ENCODE data around the gene ZNF628. TPM values are rescaled to one million over a fixed set of nuclear protein-coding genes. Genes with fewer than 3 reads are reported as not detected.

ZNF628 gene
- total RNA-seq, 3 donors from 2014 or later = 6.8 to 11.1 (median 7.9) TPM

GRCh38 chr19:55461259-55461973, 15.0 kb upstream of the ZNF628 start, which contains the start of gene ISOC2:
Gene ISOC2, minus strand, starts transcription at chr19:55461642. Its CDS starts 5,156 bp downstream, at chr19:55456486.
- peaks cover 10% of the 10 kb centered on the region for H3K4me1 ChIP-seq (ENCODE audit: low read depth)
- H3K9me3 ChIP-seq = no peaks in the 10 kb centered on the region
- peaks cover 4% of the 10 kb centered on the region for H3K36me3 ChIP-seq (ENCODE audit: low read depth)
- DNase-seq (peak; percentile 100), ATAC-seq (peak; percentile 97)
- intact Hi-C loops (cut with DNase I, micrococcal nuclease) = no loop called here
- TF ChIP-seq CTCF (IDR thresholded peaks at IDR 0.05) = peak; percentile 36
- H3K4me3 ChIP-seq = peak within 1 kb of the TSS; percentile 68

GRCh38 chr19:55461974-55462626, 14.3 kb upstream of the ZNF628 start:
- Histone ChIP-seq H3K36me3 (ENCODE audit: low read depth) (peaks cover 4% of the 10 kb centered on the region), H3K9me3 (no peaks in the 10 kb centered on the region), H3K4me1 (ENCODE audit: low read depth) (peaks cover 10% of the 10 kb centered on the region), H3K4me3 (peak overlapping the region; percentile 25)
- intact Hi-C loops (cut with DNase I, micrococcal nuclease) = no loop called here
- no peak for DNase-seq
- TF ChIP-seq CTCF (IDR thresholded peaks at IDR 0.05) = no peak
- peak; percentile 22 for ATAC-seq

GRCh38 chr19:55462722-55463121, 13.7 kb upstream of the ZNF628 start:
- ATAC-seq (no peak), DNase-seq (no peak)
- Histone ChIP-seq H3K4me3 (no peak overlapping the region), H3K36me3 (ENCODE audit: low read depth) (peaks cover 4% of the 10 kb centered on the region), H3K4me1 (ENCODE audit: low read depth) (peaks cover 12% of the 10 kb centered on the region), H3K9me3 (no peaks in the 10 kb centered on the region)
- no peak for TF ChIP-seq CTCF (IDR thresholded peaks at IDR 0.05)
- intact Hi-C loops (cut with DNase I, micrococcal nuclease) = no loop called here

GRCh38 chr19:55463583-55464031, 12.8 kb upstream of the ZNF628 start:
- no peaks in the 10 kb centered on the region for H3K9me3 ChIP-seq
- peaks cover 16% of the 10 kb centered on the region for H3K4me1 ChIP-seq (ENCODE audit: low read depth)
- no peak for TF ChIP-seq CTCF (IDR thresholded peaks at IDR 0.05)
- H3K4me3 ChIP-seq = no peak overlapping the region
- H3K36me3 ChIP-seq (ENCODE audit: low read depth) = peaks cover 4% of the 10 kb centered on the region
- DNase-seq = no peak
- intact Hi-C loops (cut with DNase I, micrococcal nuclease) = no loop called here
- no peak for ATAC-seq

- Histone ChIP-seq H3K9me3 (no peaks in the 10 kb centered on the region), H3K4me3 (no peak overlapping the region), H3K36me3 (ENCODE audit: low read depth) (peaks cover 4% of the 10 kb centered on the region), H3K4me1 (ENCODE audit: low read depth) (peaks cover 16% of the 10 kb centered on the region)
- intact Hi-C loops (cut with DNase I, micrococcal nuclease) = no loop called here
- TF ChIP-seq CTCF (IDR thresholded peaks at IDR 0.05) = no peak
- no peak for ATAC-seq
- no peak for DNase-seq
Observed at GRCh38 chr19:55464039-55464661, 12.3 kb upstream of the ZNF628 start.
